Measurements from ENCODE around the gene MICALL2. TPM values are rescaled to one million over a fixed set of nuclear protein-coding genes. Genes with fewer than 3 reads are reported as not detected.

The MICALL2 gene
- total and polyA plus RNA-seq, 12 donors, result 7.9 to 1,057 (median 77.7) TPM

GRCh38 chr7:1426474-1426873 is 32.8 kb downstream of the MICALL2 start:
- H3K27me3 ChIP-seq, result peaks cover 6% of the 10 kb centered on the region
- H3K4me3 ChIP-seq, result no peak overlapping the region
- no peaks in the 10 kb centered on the region for H3K36me3 ChIP-seq (replicated peaks in 1 of 2)
- intact Hi-C loops (cut with DNase I), result no loop called here
- no peak for DNase-seq
- WGBS, 4 donors, result 89 to 93% (median 90%) methylated on average over 11 to 15 of the region's 15 CpGs
- no peak overlapping the region for H3K27ac ChIP-seq
- H3K4me1 ChIP-seq (replicated peaks in 1 of 2), result no peaks in the 10 kb centered on the region
- TF ChIP-seq POLR2A (IDR thresholded peaks at IDR 0.05) (no peak), CTCF (IDR thresholded peaks at IDR 0.05) (no peak)
- no peaks in the 10 kb centered on the region for H3K9me3 ChIP-seq (replicated peaks in 1 of 3)

- Histone ChIP-seq H3K27ac (no peak overlapping the region), H3K9me3 (replicated peaks in 1 of 3) (no peaks in the 10 kb centered on the region), H3K36me3 (replicated peaks in 1 of 2) (no peaks in the 10 kb centered on the region), H3K27me3 (peaks cover 8% of the 10 kb centered on the region), H3K4me1 (replicated peaks in 1 of 2) (no peaks in the 10 kb centered on the region), H3K4me3 (no peak overlapping the region)
- TF ChIP-seq POLR2A (IDR thresholded peaks at IDR 0.05) (no peak), CTCF (IDR thresholded peaks at IDR 0.05) (no peak)
- WGBS, 4 donors, result 62 to 75% (median 68%) methylated on average over 16 to 18 of the region's 18 CpGs
- DNase-seq, result no peak
- intact Hi-C loops (cut with DNase I), result no loop called here
Observed at GRCh38 chr7:1425292-1426136, 33.8 kb downstream of the MICALL2 start.

- TF ChIP-seq CTCF (IDR thresholded peaks at IDR 0.05) (no peak), POLR2A (IDR thresholded peaks at IDR 0.05) (no peak)
- H3K27me3 ChIP-seq, result peaks cover 8% of the 10 kb centered on the region
- intact Hi-C loops (cut with DNase I), result no loop called here
Observed at GRCh38 chr7:1424041-1424440, 35.2 kb downstream of the MICALL2 start.

GRCh38 chr7:1423264-1423811 is 35.9 kb downstream of the MICALL2 start:
- no peak for DNase-seq
- H3K4me1 ChIP-seq (replicated peaks in 1 of 2), result no peaks in the 10 kb centered on the region
- intact Hi-C loops (cut with DNase I), result no loop called here
- no peaks in the 10 kb centered on the region for H3K9me3 ChIP-seq (replicated peaks in 1 of 3)
- TF ChIP-seq POLR2A (IDR thresholded peaks at IDR 0.05), result no peak
- no peak overlapping the region for H3K4me3 ChIP-seq
- 55 to 61% (median 58%) methylated on average over 5 of the region's 5 CpGs for WGBS, 4 donors
- H3K27me3 ChIP-seq, result peaks cover 8% of the 10 kb centered on the region
- H3K36me3 ChIP-seq (replicated peaks in 1 of 2), result no peaks in the 10 kb centered on the region
- no peak overlapping the region for H3K27ac ChIP-seq

More at GRCh38 chr7:1424041-1424440, 35.2 kb downstream of the MICALL2 start:
- WGBS, 4 donors, result 64 to 80% (median 79%) methylated on average over 9 to 12 of the region's 12 CpGs
- Histone ChIP-seq H3K4me1 (replicated peaks in 1 of 2) (no peaks in the 10 kb centered on the region), H3K27ac (no peak overlapping the region), H3K36me3 (replicated peaks in 1 of 2) (no peaks in the 10 kb centered on the region), H3K9me3 (replicated peaks in 1 of 3) (no peaks in the 10 kb centered on the region), H3K4me3 (no peak overlapping the region)
- no peak for DNase-seq

All from adrenal gland (tissue), 12 donors.